A549 (cell line): ENCODE data around the gene SERPINA10.

Experiments
- BHLHE40 ChIP-seq: IDR thresholded peaks from 2 replicates; pipeline ENCODE4 v1.6.1; 2012; ENCODE audit warnings: low read depth, low read length, inconsistent platforms
- CHD4 ChIP-seq: fragments of 200-600 bp; sonication (generic); IDR thresholded peaks from 2 replicates; pipeline ENCODE4 v1.6.1; 2016; ENCODE audit warnings: antibody characterized with exemption, mild to moderate bottlenecking, borderline replicate concordance
- CTCF ChIP-seq: fragments of >200 bp; sonication (Bioruptor Twin); formaldehyde crosslinking; IDR thresholded peaks from 3 replicates; pipeline ENCODE4 v1.5.1; 2016
- EP300 ChIP-seq, 2 experiments: fragments of >200 bp; sonication (Bioruptor Twin); formaldehyde crosslinking; IDR thresholded peaks; 2 replicates in 1 of 2; 3 replicates in 1 of 2; pipeline ENCODE4 v1.6.1; 2016 to 2017
- FOXS1 ChIP-seq: fragments of 250-450 bp; sonication (Bioruptor Pico); IDR thresholded peaks from 2 replicates; pipeline ENCODE4 v1.5.0; 2020; ENCODE audit warnings: mild to moderate bottlenecking, moderate library complexity
- JUNB ChIP-seq: fragments of >200 bp; sonication (Bioruptor Twin); formaldehyde crosslinking; IDR thresholded peaks from 2 replicates; pipeline ENCODE4 v1.6.1; 2016
- MYC ChIP-seq: IDR thresholded peaks from 2 replicates; pipeline ENCODE4 v1.6.1; 2012; ENCODE audit warnings: mild to moderate bottlenecking, inconsistent platforms, low read length, improper control_type of control experiment, borderline replicate concordance
- NFE2L2 ChIP-seq: fragments of 150-350 bp; conservative IDR thresholded peaks from 2 replicates; pipeline ENCODE4 v1.6.1; 2014; ENCODE audit warnings: low read length
- PHF8 ChIP-seq: fragments of 200-600 bp; sonication (generic); IDR thresholded peaks from 2 replicates; pipeline ENCODE4 v1.6.1; 2016; ENCODE audit warnings: low read depth, mild to moderate bottlenecking, antibody characterized with exemption, moderate library complexity, borderline replicate concordance
- POLR2A ChIP-seq: IDR thresholded peaks from 2 replicates; pipeline ENCODE4 v1.6.1; 2012; ENCODE audit warnings: mild to moderate bottlenecking, low read length
- RAD21 ChIP-seq, 2 experiments: fragments of >200 bp in 1 of 2; sonication (Bioruptor Twin) in 1 of 2; formaldehyde crosslinking in 1 of 2; IDR thresholded peaks in 1 of 2; conservative IDR thresholded peaks in 1 of 2; 2 replicates in 1 of 2; 3 replicates in 1 of 2; pipeline ENCODE4 v1.6.1; 2012 to 2018; ENCODE audit warnings: inconsistent platforms in 1 of 2
- RFX5 ChIP-seq: fragments of 450-650 bp; IDR thresholded peaks from 2 replicates; pipeline ENCODE4 v1.7.1; 2014; ENCODE audit warnings: antibody characterized with exemption, mild to moderate bottlenecking, moderate library complexity
- RNF2 ChIP-seq: fragments of 200-600 bp; sonication (generic); IDR thresholded peaks from 2 replicates; pipeline ENCODE4 v1.6.1; 2016; ENCODE audit warnings: low read depth, mild to moderate bottlenecking, antibody characterized with exemption, moderate library complexity, borderline replicate concordance
- USF2 ChIP-seq: fragments of 450-650 bp; IDR thresholded peaks from 2 replicates; pipeline ENCODE4 v1.6.1; 2014; ENCODE audit warnings: antibody characterized with exemption

GRCh38 chr14:94298130-94298529 is 5.1 kb upstream of the SERPINA10 start:
- no peak for TF ChIP-seq CTCF
- TF ChIP-seq FOXS1 (CRISPR knock-in tag), result no peak
- no peak for TF ChIP-seq BHLHE40
- no peak for TF ChIP-seq RAD21 (conservative IDR thresholded peaks at IDR 0.05 in 1 of 2, IDR thresholded peaks at IDR 0.05 in 1 of 2)
- TF ChIP-seq POLR2A, result no peak
- no peak for TF ChIP-seq USF2
- no peak for TF ChIP-seq JUNB
- no peak for TF ChIP-seq NFE2L2
- TF ChIP-seq PHF8, result no peak
- no peak for TF ChIP-seq RFX5
- no peak for TF ChIP-seq RNF2
- TF ChIP-seq MYC, result no peak
- no peak for TF ChIP-seq EP300 (IDR thresholded peaks at IDR 0.05)
- TF ChIP-seq CHD4, result no peak
